ENCODE results near the gene HFE.
A peak's percentile ranks its signal among the peaks of the same experiment; 100 is the strongest.

Gene HFE

DNA sequence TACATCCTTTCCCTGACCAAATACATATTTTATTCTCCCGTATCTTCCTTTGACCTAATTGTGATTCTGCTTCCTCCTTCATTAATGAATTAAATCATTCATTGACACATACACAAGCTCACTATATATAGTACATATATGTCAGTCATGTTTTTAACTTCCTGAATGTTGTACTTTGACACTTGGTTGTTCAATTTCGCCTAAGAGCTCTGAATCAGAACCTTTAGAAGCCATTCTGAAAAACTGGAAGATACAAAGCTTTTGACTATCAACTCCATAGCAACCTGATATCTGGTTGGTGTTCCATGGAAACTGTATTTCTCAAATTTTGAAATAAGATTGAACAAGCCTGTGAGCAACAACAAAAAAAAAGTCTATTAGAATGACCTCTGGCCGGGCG lies 27.3 kb upstream of the HFE start:
- Histone ChIP-seq H3K27ac (no peak overlapping the region), H3K27me3 (replicated peaks) (no peaks in the 10 kb centered on the region), H3K4me3 (ENCODE audit: low read depth, low read length) (no peak overlapping the region), H3K36me3 (replicated peaks) (no peaks in the 10 kb centered on the region)
- DNase-seq, result no peak
- TF ChIP-seq CTCF (IDR thresholded peaks at IDR 0.05; ENCODE audit: low read depth, low read length, missing control alignments), result no peak
- in situ Hi-C loops (cut with HindIII; ENCODE audit: low pct_ligation_motif_present, low sequenced_read_pairs), result no loop called here

- peak; percentile 76 for TF ChIP-seq CTCF (IDR thresholded peaks at IDR 0.05; ENCODE audit: low read depth, low read length, missing control alignments)
- Histone ChIP-seq H3K36me3 (replicated peaks) (no peaks in the 10 kb centered on the region), H3K4me3 (ENCODE audit: low read depth, low read length) (no peak overlapping the region), H3K27me3 (replicated peaks) (no peaks in the 10 kb centered on the region), H3K27ac (no peak overlapping the region)
- DNase-seq, result peak; percentile 29
- in situ Hi-C loops (cut with HindIII; ENCODE audit: low pct_ligation_motif_present, low sequenced_read_pairs), result no loop called here
These were observed 22.5 kb upstream of the HFE start for GRCh38 chr6:26064619-26065257.

GRCh38 chr6:26065952-26066380 lies 21.3 kb upstream of the HFE start:
- H3K27me3 ChIP-seq (replicated peaks), result no peaks in the 10 kb centered on the region
- H3K4me3 ChIP-seq (ENCODE audit: low read depth, low read length), result no peak overlapping the region
- DNase-seq, result peak; percentile 79
- no peaks in the 10 kb centered on the region for H3K36me3 ChIP-seq (replicated peaks)
- no peak overlapping the region for H3K27ac ChIP-seq
- in situ Hi-C loops (cut with HindIII; ENCODE audit: low pct_ligation_motif_present, low sequenced_read_pairs), result no loop called here
- TF ChIP-seq CTCF (IDR thresholded peaks at IDR 0.05; ENCODE audit: low read depth, low read length, missing control alignments), result peak; percentile 84

DNA sequence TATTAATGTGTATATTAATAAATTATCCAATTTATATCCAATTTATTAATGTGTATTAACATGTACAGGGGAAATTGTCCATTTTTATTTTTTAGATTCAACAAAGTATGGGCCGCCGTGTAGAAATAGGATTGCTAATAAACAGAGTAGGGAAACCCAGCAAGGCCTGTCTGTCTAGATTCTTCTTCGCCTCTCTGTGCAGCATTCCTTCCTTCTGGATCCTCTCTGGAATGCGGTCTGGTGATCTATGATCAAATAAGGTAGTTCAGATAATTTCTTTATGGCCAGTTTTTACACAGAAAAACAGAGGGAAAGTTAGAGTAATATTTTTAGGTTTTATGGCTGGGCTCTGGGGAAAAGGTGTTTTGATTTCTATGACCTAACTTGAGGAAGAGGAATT lies 19.9 kb upstream of the HFE start:
- in situ Hi-C loops (cut with HindIII; ENCODE audit: low pct_ligation_motif_present, low sequenced_read_pairs), result no loop called here
- no peak for TF ChIP-seq CTCF (IDR thresholded peaks at IDR 0.05; ENCODE audit: low read depth, low read length, missing control alignments)
- no peak for DNase-seq
- no peaks in the 10 kb centered on the region for H3K36me3 ChIP-seq (replicated peaks)
- no peak overlapping the region for H3K27ac ChIP-seq
- H3K4me3 ChIP-seq (ENCODE audit: low read depth, low read length), result no peak overlapping the region
- no peaks in the 10 kb centered on the region for H3K27me3 ChIP-seq (replicated peaks)

- DNase-seq, result no peak
- Histone ChIP-seq H3K27ac (no peak overlapping the region), H3K36me3 (replicated peaks) (no peaks in the 10 kb centered on the region), H3K4me3 (ENCODE audit: low read depth, low read length) (no peak overlapping the region), H3K27me3 (replicated peaks) (no peaks in the 10 kb centered on the region)
- no peak for TF ChIP-seq CTCF (IDR thresholded peaks at IDR 0.05; ENCODE audit: low read depth, low read length, missing control alignments)
- in situ Hi-C loops (cut with HindIII; ENCODE audit: low pct_ligation_motif_present, low sequenced_read_pairs), result no loop called here
These were observed 19.2 kb upstream of the HFE start for GRCh38 chr6:26068036-26068435.

DNA sequence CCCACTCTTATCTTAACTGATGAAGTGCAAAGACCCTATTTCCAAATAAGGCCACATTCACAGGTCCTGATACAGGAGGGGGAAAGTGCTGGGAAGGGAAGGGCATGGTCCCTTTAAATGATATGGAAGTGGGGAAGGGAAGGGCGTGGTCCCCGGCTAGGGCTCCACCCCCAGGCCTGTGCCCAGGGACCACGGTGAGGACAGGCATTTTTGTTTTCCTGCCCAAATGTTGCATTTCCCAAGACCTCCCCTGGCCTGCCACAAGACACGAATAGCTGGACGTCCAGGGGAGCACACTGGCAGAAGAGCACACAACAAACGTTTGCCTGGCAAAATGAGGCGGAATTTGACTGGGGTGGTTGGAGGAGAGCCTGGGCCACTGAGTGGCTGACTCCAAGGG lies 16.1 kb upstream of the HFE start:
- no peak for TF ChIP-seq CTCF (IDR thresholded peaks at IDR 0.05; ENCODE audit: low read depth, low read length, missing control alignments)
- no peaks in the 10 kb centered on the region for H3K27me3 ChIP-seq (replicated peaks)
- DNase-seq, result no peak
- H3K36me3 ChIP-seq (replicated peaks), result no peaks in the 10 kb centered on the region
- no peak overlapping the region for H3K4me3 ChIP-seq (ENCODE audit: low read depth, low read length)
- no peak overlapping the region for H3K27ac ChIP-seq
- in situ Hi-C loops (cut with HindIII; ENCODE audit: low pct_ligation_motif_present, low sequenced_read_pairs), result no loop called here

Data from brain microvascular endothelial cell (primary cell).